ENCODE measurements around the gene TVP23A. TPM values are rescaled to one million over a fixed set of nuclear protein-coding genes. Genes with fewer than 3 reads are reported as not detected.
A peak's percentile ranks its signal among the peaks of the same experiment; 100 is the strongest.

Gene TVP23A
- total and polyA plus RNA-seq, 12 donors, result 0.17 to 9.8 (median 0.68) TPM; not detected in 1

DNA sequence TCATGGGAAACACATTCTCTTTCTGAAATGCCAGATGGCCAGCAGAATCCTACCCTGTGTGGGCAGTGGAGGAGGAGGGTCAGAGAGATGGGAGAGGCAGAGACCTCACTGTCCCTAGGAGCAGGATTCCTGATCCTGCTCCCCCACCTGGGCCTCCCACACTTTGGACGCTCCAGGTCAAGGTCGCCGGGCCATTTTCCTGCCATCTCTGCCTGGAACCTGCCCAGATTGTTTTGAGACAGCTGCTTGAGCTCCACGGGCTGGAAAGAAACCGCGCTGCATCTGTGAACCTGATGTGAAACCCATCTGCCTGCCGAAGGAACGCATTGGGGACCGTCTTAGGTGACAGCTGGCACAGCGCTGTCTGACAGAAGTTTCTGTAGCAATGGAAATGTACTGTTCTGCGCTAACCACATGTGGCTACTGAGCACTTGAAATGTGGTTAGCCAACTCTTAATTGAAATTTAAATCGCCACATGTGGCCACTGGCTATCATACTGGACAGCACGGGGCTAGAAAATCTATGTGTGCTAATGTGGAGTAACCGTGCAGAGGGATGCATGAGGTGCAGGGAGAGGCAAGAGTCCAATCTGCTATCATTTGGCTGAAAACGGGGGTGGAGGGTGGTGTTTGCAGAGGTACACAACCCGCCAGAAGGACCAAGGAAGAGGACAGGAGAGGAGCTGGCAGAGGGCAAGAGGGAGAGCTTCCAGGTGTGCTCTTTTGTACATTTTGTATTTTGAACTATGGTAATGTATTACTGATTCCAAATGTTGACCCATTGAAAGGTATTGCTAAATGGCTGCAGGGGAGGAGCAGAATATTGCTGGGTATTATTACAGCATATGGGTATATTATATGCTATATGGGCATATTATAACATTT, 90.3 kb downstream of the TVP23A start:
- peak in 4 of 7 donors; percentile 15 to 55 (median 46) for DNase-seq
- Histone ChIP-seq H3K9me3 (replicated peaks in 1 of 3) (no peaks in the 10 kb centered on the region), H3K27ac (no peak overlapping the region), H3K27me3 (no peaks in the 10 kb centered on the region), H3K4me1 (replicated peaks in 1 of 2) (peaks cover 0 to 4% of the 10 kb centered on the region in 2 donors), H3K36me3 (replicated peaks in 1 of 2) (no peaks in the 10 kb centered on the region), H3K4me3 (no peak overlapping the region)
- no peak for TF ChIP-seq POLR2A (IDR thresholded peaks at IDR 0.05)
- TF ChIP-seq, protein P1, sequence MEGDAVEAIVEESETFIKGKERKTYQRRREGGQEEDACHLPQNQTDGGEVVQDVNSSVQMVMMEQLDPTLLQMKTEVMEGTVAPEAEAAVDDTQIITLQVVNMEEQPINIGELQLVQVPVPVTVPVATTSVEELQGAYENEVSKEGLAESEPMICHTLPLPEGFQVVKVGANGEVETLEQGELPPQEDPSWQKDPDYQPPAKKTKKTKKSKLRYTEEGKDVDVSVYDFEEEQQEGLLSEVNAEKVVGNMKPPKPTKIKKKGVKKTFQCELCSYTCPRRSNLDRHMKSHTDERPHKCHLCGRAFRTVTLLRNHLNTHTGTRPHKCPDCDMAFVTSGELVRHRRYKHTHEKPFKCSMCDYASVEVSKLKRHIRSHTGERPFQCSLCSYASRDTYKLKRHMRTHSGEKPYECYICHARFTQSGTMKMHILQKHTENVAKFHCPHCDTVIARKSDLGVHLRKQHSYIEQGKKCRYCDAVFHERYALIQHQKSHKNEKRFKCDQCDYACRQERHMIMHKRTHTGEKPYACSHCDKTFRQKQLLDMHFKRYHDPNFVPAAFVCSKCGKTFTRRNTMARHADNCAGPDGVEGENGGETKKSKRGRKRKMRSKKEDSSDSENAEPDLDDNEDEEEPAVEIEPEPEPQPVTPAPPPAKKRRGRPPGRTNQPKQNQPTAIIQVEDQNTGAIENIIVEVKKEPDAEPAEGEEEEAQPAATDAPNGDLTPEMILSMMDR (IDR thresholded peaks at IDR 0.05), result no peak
- WGBS, 4 donors, result 36 to 48% (median 46%) methylated on average over 15 to 16 of the region's 16 CpGs
- intact Hi-C loops (cut with DNase I), result no loop called here

Small RNA genes lying within 50 kb of the gene (small RNA-seq; reads per million reads assigned to genes)
- gene MTND4LP24, result 0 reads per million in 2 donors
- gene MTND6P33, result 0 reads per million in 2 donors

Other genes with a start within 250 kb of the TVP23A start
- gene EMP2, start 238.2 kb downstream of the TVP23A start, total RNA-seq, result 10 to 100 TPM in 8 of 9 donors, 1 to 10 TPM in 1; 6.2 to 34.0 (median 15.4) TPM
- gene EMP2, start 238.2 kb downstream of the TVP23A start, polyA plus RNA-seq, result 10 to 100 TPM in 2 of 3 donors, 1 to 10 TPM in 1; 5.9 to 10.2 (median 10.0) TPM
- gene TEKT5, start 123.9 kb downstream of the TVP23A start, total RNA-seq, result under 1 TPM in 2 of 9 donors, not detected in 7; 0.36 to 0.50 TPM
- gene TEKT5, start 123.9 kb downstream of the TVP23A start, polyA plus RNA-seq, result under 1 TPM in 2 of 3 donors, not detected in 1; 0.34 to 0.88 TPM
- gene NUBP1, start 75.0 kb downstream of the TVP23A start, total RNA-seq, result 10 to 100 TPM; 22.5 to 75.1 (median 52.6) TPM
- gene NUBP1, start 75.0 kb downstream of the TVP23A start, polyA plus RNA-seq, result 10 to 100 TPM; 65.4 to 91.8 (median 87.0) TPM
- 10 to 100 TPM in 7 of 9 donors, 1 to 10 TPM in 2; 1.3 to 48.1 (median 19.5) TPM for gene CIITA, start 58.4 kb upstream of the TVP23A start, total RNA-seq
- gene CIITA, start 58.4 kb upstream of the TVP23A start, polyA plus RNA-seq, result 10 to 100 TPM in 1 of 3 donors, 1 to 10 TPM in 2; 4.4 to 37.2 (median 7.9) TPM
- 100 to 1,000 TPM in 5 of 9 donors, 10 to 100 TPM in 4; 60.7 to 303 (median 107) TPM for gene DEXI, start 123.7 kb upstream of the TVP23A start, total RNA-seq
- gene DEXI, start 123.7 kb upstream of the TVP23A start, polyA plus RNA-seq, result 10 to 100 TPM; 52.6 to 56.6 (median 54.3) TPM
- 10 to 100 TPM; 18.2 to 37.2 (median 29.0) TPM for gene CLEC16A, start 125.8 kb upstream of the TVP23A start, total RNA-seq
- 10 to 100 TPM; 14.0 to 24.7 (median 21.6) TPM for gene CLEC16A, start 125.8 kb upstream of the TVP23A start, polyA plus RNA-seq